GM18873 (cell line): ENCODE data around the gene SCN7A.

Experiments
- ATAC-seq: cut with Tn5 transposase; IDR thresholded peaks from one replicate; pipeline ENCODE4 v1.9.1; 2021; ENCODE audit warnings: mild to moderate bottlenecking, moderate library complexity, moderate number of reproducible peaks; ENCODE audit not compliant: unreplicated experiment, low FRiP score

The SCN7A gene

GRCh38 chr2:166406374-166406773 lies 87.7 kb downstream of the SCN7A start:
- no peak for ATAC-seq

- ATAC-seq: no peak
Measured at GRCh38 chr2:166405569-166405926, 88.5 kb downstream of the SCN7A start.

GRCh38 chr2:166404831-166405568 lies 89.0 kb downstream of the SCN7A start:
- no peak for ATAC-seq

GRCh38 chr2:166394245-166394644 lies 99.8 kb downstream of the SCN7A start:
- no peak for ATAC-seq

- ATAC-seq: no peak
Measured at GRCh38 chr2:166393008-166393407, 101.0 kb downstream of the SCN7A start.

- ATAC-seq: no peak
Measured at GRCh38 chr2:166388481-166389070, 105.5 kb downstream of the SCN7A start.

- ATAC-seq: no peak
Measured at GRCh38 chr2:166385313-166385712, 108.7 kb downstream of the SCN7A start.

- ATAC-seq: no peak
Measured at GRCh38 chr2:166384774-166385173, 109.3 kb downstream of the SCN7A start.

GRCh38 chr2:166382448-166382847 lies 111.6 kb downstream of the SCN7A start:
- no peak for ATAC-seq

GRCh38 chr2:166380615-166381014 lies 113.4 kb downstream of the SCN7A start:
- no peak for ATAC-seq

GRCh38 chr2:166376873-166377272 lies 117.2 kb downstream of the SCN7A start:
- no peak for ATAC-seq

- ATAC-seq: no peak
Measured at GRCh38 chr2:166376488-166376828, 117.6 kb downstream of the SCN7A start.

GRCh38 chr2:166375736-166376487 lies 118.1 kb downstream of the SCN7A start, which contains the start of gene SCN9A:
Gene SCN9A (minus strand): TSS chr2:166375944. CDS start chr2:166311756, 64,188 bp downstream.
- peak; percentile 42 for ATAC-seq

GRCh38 chr2:166375195-166375735 lies 118.8 kb downstream of the SCN7A start:
- no peak for ATAC-seq

- ATAC-seq: no peak
Measured at GRCh38 chr2:166373951-166374350, 120.1 kb downstream of the SCN7A start.

GRCh38 chr2:166373539-166373938 lies 120.5 kb downstream of the SCN7A start:
- no peak for ATAC-seq

GRCh38 chr2:166373105-166373504 lies 120.9 kb downstream of the SCN7A start:
- ATAC-seq: no peak

- ATAC-seq: no peak
Measured at GRCh38 chr2:166372046-166372445, 122.0 kb downstream of the SCN7A start.

- ATAC-seq: no peak
Measured at GRCh38 chr2:166365803-166366420, 128.1 kb downstream of the SCN7A start.

- no peak for ATAC-seq
Measured at GRCh38 chr2:166365239-166365638, 128.8 kb downstream of the SCN7A start.
